ENCODE data around the gene MYO16.
A peak's percentile ranks its signal among the peaks of the same experiment; 100 is the strongest.

Gene MYO16

GRCh38 chr13:109145631-109146030 is 516.2 kb downstream of the MYO16 start:
- H3K9me2 ChIP-seq (replicated peaks; ENCODE audit: insufficient read depth, low read length) = no peaks in the 10 kb centered on the region
- H3K27ac ChIP-seq (ENCODE audit: low read depth, low read length) = no peak overlapping the region
- H3K9ac ChIP-seq (ENCODE audit: low read length) = no peak overlapping the region
- no peaks in the 10 kb centered on the region for H3K36me3 ChIP-seq (ENCODE audit: low read length)
- TF ChIP-seq CTCF (IDR thresholded peaks at IDR 0.05; ENCODE audit: insufficient read depth, low read length, poor library complexity, severe bottlenecking) = peak; percentile 55
- no peak for TF ChIP-seq EZH2phosphoT487 (conservative IDR thresholded peaks at IDR 0.05; ENCODE audit: low read length)
- no peak overlapping the region for H3K4me2 ChIP-seq (ENCODE audit: low read depth, low read length, poor library complexity, severe bottlenecking)
- H3K4me3 ChIP-seq (ENCODE audit: insufficient read depth, low read length, poor library complexity, severe bottlenecking) = no peak overlapping the region
- H3F3A ChIP-seq (ENCODE audit: insufficient read depth) = no peaks in the 10 kb centered on the region
- no peaks in the 10 kb centered on the region for H3K79me2 ChIP-seq (ENCODE audit: insufficient read depth, low read length)
- no peaks in the 10 kb centered on the region for H4K20me1 ChIP-seq (ENCODE audit: low read depth, low read length)
- H3K27me3 ChIP-seq (ENCODE audit: low read length) = no peaks in the 10 kb centered on the region; the same call in 1 of the 2 replicates
- H3K9me3 ChIP-seq (ENCODE audit: insufficient read depth, low read length) = no peaks in the 10 kb centered on the region
- no peak overlapping the region for H2AFZ ChIP-seq (ENCODE audit: low read depth, low read length, severe bottlenecking)

- Histone ChIP-seq H3K4me2 (ENCODE audit: low read depth, low read length, poor library complexity, severe bottlenecking) (no peak overlapping the region), H3F3A (ENCODE audit: insufficient read depth) (no peaks in the 10 kb centered on the region), H3K9ac (ENCODE audit: low read length) (no peak overlapping the region), H3K36me3 (ENCODE audit: low read length) (no peaks in the 10 kb centered on the region), H3K79me2 (ENCODE audit: insufficient read depth, low read length) (no peaks in the 10 kb centered on the region), H3K27ac (ENCODE audit: low read depth, low read length) (no peak overlapping the region), H3K9me2 (replicated peaks; ENCODE audit: insufficient read depth, low read length) (no peaks in the 10 kb centered on the region), H3K9me3 (ENCODE audit: insufficient read depth, low read length) (no peaks in the 10 kb centered on the region), H4K20me1 (ENCODE audit: low read depth, low read length) (no peaks in the 10 kb centered on the region), H2AFZ (ENCODE audit: low read depth, low read length, severe bottlenecking) (no peak overlapping the region), H3K27me3 (ENCODE audit: low read length) (no peaks in the 10 kb centered on the region; the same call in 1 of the 2 replicates), H3K4me3 (ENCODE audit: insufficient read depth, low read length, poor library complexity, severe bottlenecking) (no peak overlapping the region)
- TF ChIP-seq CTCF (IDR thresholded peaks at IDR 0.05; ENCODE audit: insufficient read depth, low read length, poor library complexity, severe bottlenecking) = no peak
- no peak for TF ChIP-seq EZH2phosphoT487 (conservative IDR thresholded peaks at IDR 0.05; ENCODE audit: low read length)
These were observed 517.0 kb downstream of the MYO16 start for GRCh38 chr13:109146393-109146792.

DNA sequence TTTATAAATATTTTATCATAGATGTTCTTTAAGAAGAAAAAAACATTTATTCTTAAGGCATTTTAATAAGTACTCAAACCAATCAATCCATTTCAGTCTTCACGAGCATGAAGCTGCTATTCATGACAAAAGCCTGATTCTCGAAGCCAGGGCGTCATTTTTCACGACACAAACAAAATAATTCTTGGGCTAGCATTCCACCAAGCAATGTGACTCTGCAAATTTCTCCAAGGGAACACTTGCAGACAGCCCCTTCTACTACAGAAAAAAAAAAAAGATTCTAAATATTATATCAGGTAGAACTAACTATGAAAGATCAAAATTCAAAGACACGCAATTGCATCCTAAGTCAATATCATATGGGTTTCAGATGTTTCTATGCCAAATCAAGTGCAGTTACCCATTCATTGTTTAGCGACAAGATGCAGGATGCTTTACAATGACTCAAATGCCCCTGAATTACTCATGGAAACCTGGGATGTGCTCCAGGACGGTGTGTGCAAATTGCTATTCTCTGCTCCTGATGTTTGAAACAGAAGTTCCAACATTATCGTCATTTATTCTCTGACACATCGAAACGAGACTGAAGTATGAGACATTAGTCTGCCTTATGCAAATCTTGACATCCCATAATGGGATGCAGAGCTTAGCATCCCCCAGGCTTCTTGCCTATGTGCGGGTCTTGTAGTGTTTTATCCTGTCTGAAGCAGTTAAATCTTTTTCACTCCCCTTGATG is 517.7 kb downstream of the MYO16 start:
- Histone ChIP-seq H3K79me2 (ENCODE audit: insufficient read depth, low read length) (no peaks in the 10 kb centered on the region), H3K9me3 (ENCODE audit: insufficient read depth, low read length) (no peaks in the 10 kb centered on the region), H4K20me1 (ENCODE audit: low read depth, low read length) (no peaks in the 10 kb centered on the region), H3K27me3 (ENCODE audit: low read length) (no peaks in the 10 kb centered on the region; the same call in 1 of the 2 replicates), H3K4me3 (ENCODE audit: insufficient read depth, low read length, poor library complexity, severe bottlenecking) (no peak overlapping the region), H3K4me2 (ENCODE audit: low read depth, low read length, poor library complexity, severe bottlenecking) (no peak overlapping the region), H2AFZ (ENCODE audit: low read depth, low read length, severe bottlenecking) (no peak overlapping the region), H3K9me2 (replicated peaks; ENCODE audit: insufficient read depth, low read length) (no peaks in the 10 kb centered on the region), H3K27ac (ENCODE audit: low read depth, low read length) (no peak overlapping the region), H3K36me3 (ENCODE audit: low read length) (no peaks in the 10 kb centered on the region), H3K9ac (ENCODE audit: low read length) (no peak overlapping the region), H3F3A (ENCODE audit: insufficient read depth) (no peaks in the 10 kb centered on the region)
- TF ChIP-seq EZH2phosphoT487 (conservative IDR thresholded peaks at IDR 0.05; ENCODE audit: low read length) (no peak), CTCF (IDR thresholded peaks at IDR 0.05; ENCODE audit: insufficient read depth, low read length, poor library complexity, severe bottlenecking) (no peak)
